H1 (cell line): ENCODE data around the gene SMAGP. TPM values are rescaled to one million over a fixed set of nuclear protein-coding genes. Genes with fewer than 3 reads are reported as not detected.

ENCODE experiments used
- CHD2 ChIP-seq: IDR thresholded peaks from 2 replicates; pipeline ENCODE4 v1.6.1; 2012; ENCODE audit warnings: low read length, improper control_type of control experiment
- RXRA ChIP-seq: IDR thresholded peaks from 2 replicates; pipeline ENCODE4 v1.6.1; 2011; ENCODE audit warnings: low read depth, mild to moderate bottlenecking, low read length, moderate library complexity; ENCODE audit not compliant: insufficient read depth
- SIX5 ChIP-seq: IDR thresholded peaks from 2 replicates; pipeline ENCODE4 v1.6.1; 2011; ENCODE audit warnings: mild to moderate bottlenecking, low read depth, low read length
- TBP ChIP-seq: IDR thresholded peaks from 2 replicates; pipeline ENCODE4 v1.6.1; 2011; ENCODE audit warnings: low read depth, low read length, improper control_type of control experiment
- YY1 ChIP-seq: IDR thresholded peaks from 2 replicates; pipeline ENCODE4 v1.6.1; 2011; ENCODE audit warnings: low read depth, mild to moderate bottlenecking, low read length
- polyA plus RNA-seq, 7 experiments: library from polyadenylated mRNA; depleted of rRNA in 3 of 7; stranded (reverse) in 5 of 7; unstranded in 2 of 7; fragments of >200 nt in 5 of 7; fragments of 200-250 nt in 2 of 7; gene quantifications; 1 replicate in 5 of 7; 2 replicates in 1 of 7; 4 replicates in 1 of 7; pipeline versions ENCODE4 v1.2.1 to v1.2.3, GENCODE V29; 2011 to 2013; ENCODE audit warnings: missing spikeins in 2 of 7, mixed read lengths in 2 of 7
- total RNA-seq: library from RNA; stranded (reverse); fragmentation: NEBNext Ultra II Directional; extraction: Animal tissue kit (Norgen Biotek cat#: 25700); gene quantifications from 2 replicates; pipeline ENCODE4 v1.2.1, GENCODE V29; 2021

The SMAGP gene
- total and polyA plus RNA-seq, 2 of the 8 experiments (the other 6 are each of a cell fraction or from before 2014, with no cell fraction given) = 9.4 to 12.7 TPM

- TF ChIP-seq RXRA = no peak
- TF ChIP-seq TBP = no peak
- no peak for TF ChIP-seq YY1
- no peak for TF ChIP-seq SIX5
- TF ChIP-seq CHD2 = no peak
These were observed 820 bp upstream of the SMAGP start (continued) for GRCh38 chr12:51270951-51271518.
